22Rv1 (cell line): ENCODE data around the gene SH2B2.

ENCODE experiments used
- CTCF ChIP-seq: fragments of 450-650 bp; IDR thresholded peaks from 2 replicates; pipeline ENCODE4 v1.5.1; 2017; ENCODE audit warnings: mild to moderate bottlenecking
- ZFX ChIP-seq: fragments of 450-650 bp; IDR thresholded peaks from 2 replicates; pipeline ENCODE4 v1.6.1; 2017; ENCODE audit warnings: antibody characterized with exemption, borderline replicate concordance

- no peak for TF ChIP-seq CTCF
- TF ChIP-seq ZFX: no peak
Observed at GRCh38 chr7:102254521-102254920, 32.1 kb upstream of the SH2B2 start.
